PC-3 (cell line): ENCODE measurements around the gene LRRFIP1.

Source experiments
- CTCF ChIP-seq: fragments of 300-600 bp; sonication (generic); conservative IDR thresholded peaks from 2 replicates; pipeline ENCODE4 v1.5.1; 2017; ENCODE audit warnings: antibody characterized with exemption, low read depth, mild to moderate bottlenecking, low read length
- EZH2 ChIP-seq: fragments of 300-600 bp; sonication (generic); IDR thresholded peaks from one replicate; pipeline ENCODE4 v1.6.1; 2017; ENCODE audit warnings: antibody characterized with exemption, mild to moderate bottlenecking, low read length; ENCODE audit not compliant: unreplicated experiment

GRCh38 chr2:237797253-237797652, 169.9 kb downstream of the LRRFIP1 start:
- no peak for TF ChIP-seq CTCF
- no peak for TF ChIP-seq EZH2
